ENCODE measurements around the gene KSR1. TPM values are rescaled to one million over a fixed set of nuclear protein-coding genes. Genes with fewer than 3 reads are reported as not detected.
"Not testable (repeated sequence)": the region's sequence is repeated elsewhere in the genome, so short reads cannot be mapped to it uniquely, and the experiment has no call there.

The KSR1 gene
- total RNA-seq, 1 experiment from 2014 or later = 41.7 TPM

- Histone ChIP-seq H3K27ac (ENCODE audit: low read depth, low read length, poor library complexity, severe bottlenecking) (no peak overlapping the region), H3K36me3 (ENCODE audit: insufficient read depth, low read length, poor library complexity, severe bottlenecking) (no peaks in the 10 kb centered on the region), H3K4me3 (ENCODE audit: low read depth, low read length, poor library complexity, severe bottlenecking) (no peak overlapping the region), H3K4me1 (ENCODE audit: insufficient read depth, low read length, poor library complexity, severe bottlenecking) (no peaks in the 10 kb centered on the region), H3K9me3 (ENCODE audit: low read depth, low read length, poor library complexity, severe bottlenecking) (no peaks in the 10 kb centered on the region), H3K27me3 (replicated peaks; ENCODE audit: insufficient read depth, low read depth, low read length, poor library complexity) (no peaks in the 10 kb centered on the region)
- ChIA-PET POLR2A (ENCODE audit: low non-redundant PET) (no interaction called here), CTCF (no interaction called here)
- no TSS peak for BruUV-seq (replicated peaks)
- TF ChIP-seq EZH2 (IDR thresholded peaks at IDR 0.05; ENCODE audit: borderline replicate concordance, low read depth, low read length, poor library complexity, severe bottlenecking) (no peak), CTCF (conservative IDR thresholded peaks at IDR 0.05; ENCODE audit: low read depth, low read length) (no peak)
- intact Hi-C loops (cut with micrococcal nuclease; ENCODE audit: unreplicated experiment) = no loop called here
- no peak for DNase-seq (ENCODE audit: low spot score)
These were observed 208.3 kb downstream of the KSR1 start for GRCh38 chr17:27664606-27664965.

GRCh38 chr17:27665549-27665948 is 209.3 kb downstream of the KSR1 start:
- Histone ChIP-seq H3K4me1 (ENCODE audit: insufficient read depth, low read length, poor library complexity, severe bottlenecking) (no peaks in the 10 kb centered on the region), H3K36me3 (ENCODE audit: insufficient read depth, low read length, poor library complexity, severe bottlenecking) (no peaks in the 10 kb centered on the region), H3K4me3 (ENCODE audit: low read depth, low read length, poor library complexity, severe bottlenecking) (no peak overlapping the region), H3K27me3 (replicated peaks; ENCODE audit: insufficient read depth, low read depth, low read length, poor library complexity) (no peaks in the 10 kb centered on the region), H3K9me3 (ENCODE audit: low read depth, low read length, poor library complexity, severe bottlenecking) (no peaks in the 10 kb centered on the region), H3K27ac (ENCODE audit: low read depth, low read length, poor library complexity, severe bottlenecking) (no peak overlapping the region)
- no peak for TF ChIP-seq CTCF (conservative IDR thresholded peaks at IDR 0.05; ENCODE audit: low read depth, low read length)
- TF ChIP-seq EZH2 (IDR thresholded peaks at IDR 0.05; ENCODE audit: borderline replicate concordance, low read depth, low read length, poor library complexity, severe bottlenecking) = no peak
- BruUV-seq (replicated peaks) = no TSS peak
- POLR2A ChIA-PET (ENCODE audit: low non-redundant PET) = no interaction called here
- CTCF ChIA-PET = no interaction called here
- intact Hi-C loops (cut with micrococcal nuclease; ENCODE audit: unreplicated experiment) = no loop called here
- no peak for DNase-seq (ENCODE audit: low spot score)

- H3K36me3 ChIP-seq (ENCODE audit: insufficient read depth, low read length, poor library complexity, severe bottlenecking); H3K27me3 ChIP-seq (replicated peaks; ENCODE audit: insufficient read depth, low read depth, low read length, poor library complexity); CTCF ChIA-PET; DNase-seq (ENCODE audit: low spot score); H3K4me1 ChIP-seq (ENCODE audit: insufficient read depth, low read length, poor library complexity, severe bottlenecking); BruUV-seq (replicated peaks); H3K4me3 ChIP-seq (ENCODE audit: low read depth, low read length, poor library complexity, severe bottlenecking); H3K27ac ChIP-seq (ENCODE audit: low read depth, low read length, poor library complexity, severe bottlenecking); POLR2A ChIA-PET (ENCODE audit: low non-redundant PET); intact Hi-C loops (cut with micrococcal nuclease; ENCODE audit: unreplicated experiment); H3K9me3 ChIP-seq (ENCODE audit: low read depth, low read length, poor library complexity, severe bottlenecking): not testable (repeated sequence)
These were observed 210.0 kb downstream of the KSR1 start for GRCh38 chr17:27666270-27666669.

GRCh38 chr17:27666831-27667560 is 210.7 kb downstream of the KSR1 start:
- intact Hi-C loops (cut with micrococcal nuclease; ENCODE audit: unreplicated experiment) = no loop called here
- H3K9me3 ChIP-seq (ENCODE audit: low read depth, low read length, poor library complexity, severe bottlenecking) = no peaks in the 10 kb centered on the region
- H3K36me3 ChIP-seq (ENCODE audit: insufficient read depth, low read length, poor library complexity, severe bottlenecking) = no peaks in the 10 kb centered on the region
- DNase-seq (ENCODE audit: low spot score) = no peak
- no peaks in the 10 kb centered on the region for H3K27me3 ChIP-seq (replicated peaks; ENCODE audit: insufficient read depth, low read depth, low read length, poor library complexity)
- TF ChIP-seq EZH2 (IDR thresholded peaks at IDR 0.05; ENCODE audit: borderline replicate concordance, low read depth, low read length, poor library complexity, severe bottlenecking) (no peak), CTCF (conservative IDR thresholded peaks at IDR 0.05; ENCODE audit: low read depth, low read length) (no peak)
- H3K4me1 ChIP-seq (ENCODE audit: insufficient read depth, low read length, poor library complexity, severe bottlenecking) = no peaks in the 10 kb centered on the region
- no TSS peak for BruUV-seq (replicated peaks)
- CTCF ChIA-PET = no interaction called here
- POLR2A ChIA-PET (ENCODE audit: low non-redundant PET) = no interaction called here
- H3K27ac ChIP-seq (ENCODE audit: low read depth, low read length, poor library complexity, severe bottlenecking) = no peak overlapping the region
- no peak overlapping the region for H3K4me3 ChIP-seq (ENCODE audit: low read depth, low read length, poor library complexity, severe bottlenecking)
